GM21367 (cell line): ENCODE measurements around the gene RPL19.
A peak's percentile ranks its signal among the peaks of the same experiment; 100 is the strongest.
"Not testable (repeated sequence)": the region's sequence is repeated elsewhere in the genome, so short reads cannot be mapped to it uniquely, and the experiment has no call there.

Source experiments
- ATAC-seq: cut with Tn5 transposase; IDR thresholded peaks from one replicate; pipeline ENCODE4 v1.9.1; 2021; ENCODE audit not compliant: unreplicated experiment

The RPL19 gene

GRCh38 chr17:39200070-39200879, at the start of gene RPL19:
TSS of gene RPL19 (plus strand) at chr17:39200283. CDS start at chr17:39200345, 62 bp downstream.
- ATAC-seq: peak; percentile 45

GRCh38 chr17:39150795-39151149, 49.3 kb upstream of the RPL19 start:
- no peak for ATAC-seq

- ATAC-seq: no peak
Measured at GRCh38 chr17:39151150-39151942, 48.7 kb upstream of the RPL19 start, which contains the start of gene PLXDC1. TSS of gene PLXDC1 (minus strand) at chr17:39151637. CDS start at chr17:39151437, 200 bp downstream.

GRCh38 chr17:39151943-39152818, 47.9 kb upstream of the RPL19 start:
- no peak for ATAC-seq

GRCh38 chr17:39153599-39154051, 46.5 kb upstream of the RPL19 start:
- ATAC-seq: peak; percentile 49

GRCh38 chr17:39155654-39156053, 44.4 kb upstream of the RPL19 start:
- ATAC-seq: no peak

- no peak for ATAC-seq
Measured at GRCh38 chr17:39156491-39156890, 43.6 kb upstream of the RPL19 start.

- ATAC-seq: no peak
Measured at GRCh38 chr17:39158623-39159022, 41.5 kb upstream of the RPL19 start.

GRCh38 chr17:39161962-39162361, 38.1 kb upstream of the RPL19 start:
- no peak for ATAC-seq

- ATAC-seq: peak; percentile 60
Measured at GRCh38 chr17:39164675-39165143, 35.4 kb upstream of the RPL19 start.

- no peak for ATAC-seq
Measured at GRCh38 chr17:39165178-39165840, 34.8 kb upstream of the RPL19 start.

GRCh38 chr17:39165841-39166349, 34.2 kb upstream of the RPL19 start, which contains the start of gene ARL5C:
TSS of gene ARL5C (minus strand) at chr17:39166161. CDS start at chr17:39165760, 401 bp downstream.
- ATAC-seq: no peak

GRCh38 chr17:39166437-39167335, 33.4 kb upstream of the RPL19 start:
- no peak for ATAC-seq

GRCh38 chr17:39167476-39167875, 32.6 kb upstream of the RPL19 start:
- ATAC-seq: no peak

- ATAC-seq: not testable (repeated sequence)
Measured at GRCh38 chr17:39168503-39168902, 31.6 kb upstream of the RPL19 start.

GRCh38 chr17:39169101-39169500, 31.0 kb upstream of the RPL19 start:
- no peak for ATAC-seq

- ATAC-seq: no peak
Measured at GRCh38 chr17:39169518-39169917, 30.6 kb upstream of the RPL19 start.

GRCh38 chr17:39170109-39170508, 30.0 kb upstream of the RPL19 start:
- ATAC-seq: no peak

GRCh38 chr17:39170558-39170957, 29.5 kb upstream of the RPL19 start:
- ATAC-seq: no peak
